Right lobe of liver (tissue), 6 donors: Measurements from ENCODE around the gene PIGC. TPM values are rescaled to one million over a fixed set of nuclear protein-coding genes. Genes with fewer than 3 reads are reported as not detected.

Experiments used
- ATAC-seq, 4 donors: fragments of 200-7000 bp; cut with Tn5 transposase; one replicate each; pipeline ENCODE4 v1.9.1; 2020; ENCODE audit warnings: mild to moderate bottlenecking in 4 of 4, moderate library complexity in 4 of 4
- DNase-seq, 3 donors: peaks; one replicate each; pipeline ENCODE4 v3.0.0-alpha.2; 2020
- H3K27ac ChIP-seq, 3 donors: fragments of 200-600 bp; one replicate each; pipeline ENCODE4 v1.8.0; 2022
- H3K27me3 ChIP-seq, 2 donors: fragments of 200-600 bp; one replicate each; pipeline ENCODE4 v1.8.0; 2022
- H3K36me3 ChIP-seq, 4 donors: fragments of 200-600 bp; sonication (generic) in 1 of 4; one replicate each; pipeline versions ENCODE4 v1.5.1 to v1.8.0; 2017 to 2022; ENCODE audit warnings: control low read depth in 1 of 4
- H3K4me1 ChIP-seq, 4 donors: fragments of 200-600 bp; sonication (generic) in 1 of 4; one replicate each; pipeline versions ENCODE4 v1.5.1 to v1.8.0; 2017 to 2022; ENCODE audit warnings: control low read depth in 1 of 4
- H3K4me3 ChIP-seq, 3 donors: fragments of 200-600 bp; one replicate each; pipeline ENCODE4 v1.8.0; 2022
- H3K9me3 ChIP-seq, 4 donors: fragments of 200-600 bp; sonication (generic) in 1 of 4; one replicate each; pipeline versions ENCODE4 v1.5.1 to v1.8.0; 2017 to 2022; ENCODE audit warnings: control low read depth in 1 of 4
- CTCF ChIP-seq, 4 donors: fragments of 200-600 bp in 3 of 4; fragments of 450-650 bp in 1 of 4; IDR thresholded peaks; one replicate each; pipeline versions ENCODE4 v1.5.1 to v1.8.0; 2016 to 2022; ENCODE audit warnings: antibody characterized with exemption in 4 of 4, mild to moderate bottlenecking in 2 of 4
- POLR2A ChIP-seq: fragments of 450-650 bp; IDR thresholded peaks from one replicate; pipeline ENCODE4 v1.6.1; 2017; ENCODE audit warnings: antibody characterized with exemption, mild to moderate bottlenecking
- WGBS: methylation state at CpG from one replicate; pipeline ENCODE4 v1.1.6; 2018; ENCODE audit warnings: low coverage, low lambda C conversion rate; ENCODE audit not compliant: insufficient coverage; ENCODE audit errors: missing lambda C conversion rate; 5-methylcytosine and 5-hydroxymethylcytosine counted together
- intact Hi-C, 2 donors: fragments of 100-400 bp; cut with DNase I; formaldehyde crosslinking; loops; one replicate each; pipeline versions ENCODE4 v1.11.2 to v1.14.1; 2022
- total RNA-seq, 6 experiments: library from RNA; depleted of rRNA in 2 of 6; stranded (reverse); fragments of >200 nt in 2 of 6; fragmentation: NEBNext Ultra II Directional in 3 of 6; extraction: Animal tissue kit (Norgen Biotek cat#: 25700) in 3 of 6; gene quantifications; one replicate each; pipeline versions ENCODE4 v1.1.0 to v1.2.4, GENCODE V29; 2016 to 2023
- donor health status: DM: no; HTN: yes; CAD: no.
- donor health status: DM: no; HTN: no; CAD: no.
- donor health status: DM: no; HTN: no; CAD: no.
- donor health status: DM: no; HTN: yes; CAD: no.
- donor health status: DM: no; HTN: yes; CAD: no.

Gene PIGC
- total RNA-seq, 6 experiments from 2014 or later = 6.7 to 12.0 (median 8.7) TPM

GRCh38 chr1:172466795-172467407 lies 23.0 kb upstream of the PIGC start:
- H3K36me3 ChIP-seq = no peaks in the 10 kb centered on the region
- no peaks in the 10 kb centered on the region for H3K9me3 ChIP-seq
- intact Hi-C loops = no loop called here
- no CpG with 5 or more reads among the region's 3 CpGs for WGBS
- no peak overlapping the region for H3K27ac ChIP-seq
- H3K4me3 ChIP-seq = no peak overlapping the region
- H3K27me3 ChIP-seq = no peaks in the 10 kb centered on the region
- H3K4me1 ChIP-seq = peaks cover 0 to 19% (median 0%) of the 10 kb centered on the region in 4 donors
- DNase-seq = no peak
- ATAC-seq = peak in 2 of 4 donors; percentile 48 to 83
- TF ChIP-seq POLR2A (no peak), CTCF (IDR thresholded peaks at IDR 0.05) (no peak)

GRCh38 chr1:172465617-172466016 lies 21.7 kb upstream of the PIGC start:
- intact Hi-C loops = no loop called here
- Histone ChIP-seq H3K9me3 (no peaks in the 10 kb centered on the region), H3K27ac (no peak overlapping the region), H3K36me3 (no peaks in the 10 kb centered on the region), H3K27me3 (no peaks in the 10 kb centered on the region), H3K4me3 (no peak overlapping the region), H3K4me1 (peaks cover 0 to 17% (median 0%) of the 10 kb centered on the region in 4 donors)
- no peak for TF ChIP-seq CTCF (IDR thresholded peaks at IDR 0.05)
- no peak for TF ChIP-seq POLR2A
- 67% methylated on average over 1 of the region's 1 CpG for WGBS
- DNase-seq = no peak
- no peak for ATAC-seq

- Histone ChIP-seq H3K27me3 (no peaks in the 10 kb centered on the region), H3K27ac (no peak overlapping the region), H3K9me3 (no peaks in the 10 kb centered on the region), H3K4me3 (no peak overlapping the region), H3K4me1 (peaks cover 0 to 9% (median 0%) of the 10 kb centered on the region in 4 donors), H3K36me3 (no peaks in the 10 kb centered on the region)
- intact Hi-C loops = no loop called here
- ATAC-seq (no peak), DNase-seq (no peak)
- TF ChIP-seq CTCF (IDR thresholded peaks at IDR 0.05) (no peak), POLR2A (no peak)
- WGBS = 90% methylated on average over 1 of the region's 1 CpG
Observed at GRCh38 chr1:172460887-172461315, 17.0 kb upstream of the PIGC start.

DNA sequence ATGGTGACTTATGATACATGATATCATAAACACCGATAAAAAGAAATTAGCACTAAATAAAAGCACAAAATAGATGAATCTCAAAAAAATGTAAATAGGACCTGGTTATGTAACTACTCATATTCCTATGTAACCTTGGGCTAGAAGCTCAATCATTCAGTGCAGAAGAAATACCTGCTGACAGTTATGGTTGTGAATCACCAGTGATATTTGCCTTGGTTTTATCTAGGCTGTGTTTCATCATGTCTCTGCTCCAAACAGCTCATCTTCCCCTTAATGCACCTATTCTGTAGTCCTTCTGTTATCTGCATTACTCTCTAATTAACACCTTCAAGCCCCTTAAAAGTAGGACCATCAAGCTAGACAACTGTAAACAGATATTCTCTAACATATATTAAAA lies 16.3 kb upstream of the PIGC start:
- ATAC-seq = peak in 1 of 4 donors; percentile 48
- WGBS = 90% methylated on average over 1 of the region's 1 CpG
- Histone ChIP-seq H3K27me3 (no peaks in the 10 kb centered on the region), H3K36me3 (no peaks in the 10 kb centered on the region), H3K4me3 (no peak overlapping the region), H3K27ac (no peak overlapping the region), H3K9me3 (no peaks in the 10 kb centered on the region), H3K4me1 (peaks cover 0 to 9% (median 0%) of the 10 kb centered on the region in 4 donors)
- no peak for DNase-seq
- intact Hi-C loops = no loop called here
- TF ChIP-seq CTCF (IDR thresholded peaks at IDR 0.05) (no peak), POLR2A (no peak)
